ENCODE data around the gene ANXA6.

DNA sequence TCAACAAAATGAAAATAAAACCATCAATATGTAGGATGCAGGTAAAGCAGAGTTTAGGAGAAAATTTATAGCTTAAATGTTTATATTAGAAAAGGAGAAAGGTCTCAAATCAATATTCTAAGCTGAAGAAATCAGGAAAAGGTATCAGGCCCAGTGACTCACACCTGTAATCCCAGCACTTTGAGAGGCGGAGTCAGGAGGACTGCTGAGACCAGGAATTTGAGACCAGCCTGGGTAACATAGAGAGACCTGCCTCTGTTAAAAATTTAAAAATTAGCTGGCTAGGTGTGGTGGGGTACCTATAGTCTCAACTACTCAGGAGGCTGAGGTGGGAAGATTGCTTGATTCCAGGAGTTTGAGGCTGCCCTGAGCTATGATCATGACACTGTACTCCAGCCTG is 34.1 kb upstream of the ANXA6 start:
- TF ChIP-seq GLIS3 (CRISPR knock-in tag; IDR thresholded peaks at IDR 0.05), result no peak
- TF ChIP-seq ZNF70 (CRISPR knock-in tag; IDR thresholded peaks at IDR 0.05), result no peak
- TF ChIP-seq TCF4 (CRISPR knock-in tag; IDR thresholded peaks at IDR 0.05; ENCODE audit: borderline replicate concordance), result no peak
- TF ChIP-seq OSR1 (CRISPR knock-in tag; IDR thresholded peaks at IDR 0.05), result no peak
- TF ChIP-seq, protein P1, sequence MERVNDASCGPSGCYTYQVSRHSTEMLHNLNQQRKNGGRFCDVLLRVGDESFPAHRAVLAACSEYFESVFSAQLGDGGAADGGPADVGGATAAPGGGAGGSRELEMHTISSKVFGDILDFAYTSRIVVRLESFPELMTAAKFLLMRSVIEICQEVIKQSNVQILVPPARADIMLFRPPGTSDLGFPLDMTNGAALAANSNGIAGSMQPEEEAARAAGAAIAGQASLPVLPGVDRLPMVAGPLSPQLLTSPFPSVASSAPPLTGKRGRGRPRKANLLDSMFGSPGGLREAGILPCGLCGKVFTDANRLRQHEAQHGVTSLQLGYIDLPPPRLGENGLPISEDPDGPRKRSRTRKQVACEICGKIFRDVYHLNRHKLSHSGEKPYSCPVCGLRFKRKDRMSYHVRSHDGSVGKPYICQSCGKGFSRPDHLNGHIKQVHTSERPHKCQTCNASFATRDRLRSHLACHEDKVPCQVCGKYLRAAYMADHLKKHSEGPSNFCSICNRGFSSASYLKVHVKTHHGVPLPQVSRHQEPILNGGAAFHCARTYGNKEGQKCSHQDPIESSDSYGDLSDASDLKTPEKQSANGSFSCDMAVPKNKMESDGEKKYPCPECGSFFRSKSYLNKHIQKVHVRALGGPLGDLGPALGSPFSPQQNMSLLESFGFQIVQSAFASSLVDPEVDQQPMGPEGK (CRISPR knock-in tag; IDR thresholded peaks at IDR 0.05; ENCODE audit: borderline replicate concordance), result no peak
- TF ChIP-seq, protein P2, sequence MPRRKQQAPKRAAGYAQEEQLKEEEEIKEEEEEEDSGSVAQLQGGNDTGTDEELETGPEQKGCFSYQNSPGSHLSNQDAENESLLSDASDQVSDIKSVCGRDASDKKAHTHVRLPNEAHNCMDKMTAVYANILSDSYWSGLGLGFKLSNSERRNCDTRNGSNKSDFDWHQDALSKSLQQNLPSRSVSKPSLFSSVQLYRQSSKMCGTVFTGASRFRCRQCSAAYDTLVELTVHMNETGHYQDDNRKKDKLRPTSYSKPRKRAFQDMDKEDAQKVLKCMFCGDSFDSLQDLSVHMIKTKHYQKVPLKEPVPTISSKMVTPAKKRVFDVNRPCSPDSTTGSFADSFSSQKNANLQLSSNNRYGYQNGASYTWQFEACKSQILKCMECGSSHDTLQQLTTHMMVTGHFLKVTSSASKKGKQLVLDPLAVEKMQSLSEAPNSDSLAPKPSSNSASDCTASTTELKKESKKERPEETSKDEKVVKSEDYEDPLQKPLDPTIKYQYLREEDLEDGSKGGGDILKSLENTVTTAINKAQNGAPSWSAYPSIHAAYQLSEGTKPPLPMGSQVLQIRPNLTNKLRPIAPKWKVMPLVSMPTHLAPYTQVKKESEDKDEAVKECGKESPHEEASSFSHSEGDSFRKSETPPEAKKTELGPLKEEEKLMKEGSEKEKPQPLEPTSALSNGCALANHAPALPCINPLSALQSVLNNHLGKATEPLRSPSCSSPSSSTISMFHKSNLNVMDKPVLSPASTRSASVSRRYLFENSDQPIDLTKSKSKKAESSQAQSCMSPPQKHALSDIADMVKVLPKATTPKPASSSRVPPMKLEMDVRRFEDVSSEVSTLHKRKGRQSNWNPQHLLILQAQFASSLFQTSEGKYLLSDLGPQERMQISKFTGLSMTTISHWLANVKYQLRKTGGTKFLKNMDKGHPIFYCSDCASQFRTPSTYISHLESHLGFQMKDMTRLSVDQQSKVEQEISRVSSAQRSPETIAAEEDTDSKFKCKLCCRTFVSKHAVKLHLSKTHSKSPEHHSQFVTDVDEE (CRISPR knock-in tag; IDR thresholded peaks at IDR 0.05), result no peak
- no peak for TF ChIP-seq ZC3H10 (CRISPR knock-in tag; IDR thresholded peaks at IDR 0.05)
- TF ChIP-seq CREB5 (CRISPR knock-in tag; IDR thresholded peaks at IDR 0.05; ENCODE audit: low read depth), result no peak
- no peak for TF ChIP-seq CSRNP3 (CRISPR knock-in tag; IDR thresholded peaks at IDR 0.05)
- no peak for TF ChIP-seq PPARA (CRISPR knock-in tag; IDR thresholded peaks at IDR 0.05; ENCODE audit: borderline replicate concordance)

Measured in SK-N-SH treated with all-trans-retinoic acid at 6 μM for 48 hours (cell line).